Neural cell (in vitro differentiated cells): ENCODE results near the gene THAP4. TPM values are rescaled to one million over a fixed set of nuclear protein-coding genes. Genes with fewer than 3 reads are reported as not detected.

Experiments used
- H2AFZ ChIP-seq: fragments of 200-600, 300-800 bp; sonication (generic), shearing (Covaris generic); 2 replicates; pipeline ENCODE4 v1.6.0; 2014; ENCODE audit warnings: low read depth, mild to moderate bottlenecking, antibody characterized with exemption, low read length, moderate library complexity
- H3F3A ChIP-seq: fragments of 200-600 bp; shearing (Covaris generic); 2 replicates; pipeline ENCODE4 v1.6.1; 2016; ENCODE audit warnings: mild to moderate bottlenecking, moderate library complexity, mixed read lengths, antibody characterized with exemption, low read length; ENCODE audit not compliant: insufficient read depth, poor library complexity, severe bottlenecking
- H3K27ac ChIP-seq: fragments of 200-600, 300-800 bp; sonication (generic), shearing (Covaris generic); 2 replicates; pipeline ENCODE4 v1.5.1; 2014; ENCODE audit warnings: mild to moderate bottlenecking, low read length, moderate library complexity
- H3K27me3 ChIP-seq: fragments of 300-800, 200-600 bp; sonication (generic), shearing (Covaris generic); 2 replicates; pipeline ENCODE4 v1.6.0; 2014; ENCODE audit warnings: mild to moderate bottlenecking, low read depth, low read length, moderate library complexity; ENCODE audit not compliant: insufficient read depth
- H3K36me3 ChIP-seq: fragments of 300-800, 200-600 bp; sonication (generic), shearing (Covaris generic); 2 replicates; pipeline ENCODE4 v1.5.1; 2014; ENCODE audit warnings: mild to moderate bottlenecking, antibody characterized with exemption, low read length, moderate library complexity; ENCODE audit not compliant: insufficient read depth
- H3K4me2 ChIP-seq: fragments of 300-800, 200-600 bp; sonication (generic), shearing (Covaris generic); 2 replicates; pipeline ENCODE4 v1.6.0; 2014; ENCODE audit warnings: mild to moderate bottlenecking, low read length
- H3K4me3 ChIP-seq: fragments of 300-800, 200-600 bp; sonication (generic), shearing (Covaris generic); 2 replicates; pipeline ENCODE4 v1.5.1; 2014; ENCODE audit warnings: mild to moderate bottlenecking, low read length, moderate library complexity
- H3K79me2 ChIP-seq: fragments of 200-600 bp; shearing (Covaris generic); replicated peaks from 2 replicates; pipeline ENCODE4 v1.6.0; 2014; ENCODE audit warnings: mild to moderate bottlenecking, low read length, moderate library complexity; ENCODE audit not compliant: insufficient read depth
- H3K9ac ChIP-seq: fragments of 300-800, 200-600 bp; sonication (generic), shearing (Covaris generic); 2 replicates; pipeline ENCODE4 v1.6.1; 2016; ENCODE audit warnings: mild to moderate bottlenecking, low read length, mixed read lengths
- H3K9me2 ChIP-seq: fragments of 200-600 bp; shearing (Covaris generic); 2 replicates; pipeline ENCODE4 v1.6.1; 2016; ENCODE audit warnings: mild to moderate bottlenecking, low read length, mixed read lengths; ENCODE audit not compliant: insufficient read depth
- H3K9me3 ChIP-seq: fragments of 200-600, 300-800 bp; sonication (generic), shearing (Covaris generic); 2 replicates; pipeline ENCODE4 v1.6.1; 2016; ENCODE audit warnings: mild to moderate bottlenecking, mixed run types, low read length, moderate library complexity, mixed read lengths
- H4K20me1 ChIP-seq: fragments of 200-600 bp; shearing (Covaris generic); 2 replicates; pipeline ENCODE4 v1.6.1; 2016; ENCODE audit warnings: mild to moderate bottlenecking, mixed run types; ENCODE audit not compliant: insufficient read depth
- EP300 ChIP-seq: fragments of 450-650 bp; conservative IDR thresholded peaks from 2 replicates; pipeline ENCODE4 v1.6.1; 2014; ENCODE audit warnings: antibody characterized with exemption, mild to moderate bottlenecking, moderate library complexity; ENCODE audit not compliant: poor library complexity, severe bottlenecking
- EZH2 ChIP-seq: fragments of 200-600, 300-800 bp; shearing (Covaris generic), sonication (generic); IDR thresholded peaks from 2 replicates; pipeline ENCODE4 v1.6.1; 2014; ENCODE audit warnings: antibody characterized with exemption, low read length, borderline replicate concordance, mild to moderate bottlenecking; ENCODE audit not compliant: insufficient read depth, poor library complexity, severe bottlenecking
- MXI1 ChIP-seq: fragments of 450-650 bp; conservative IDR thresholded peaks from 2 replicates; pipeline ENCODE4 v1.6.1; 2014; ENCODE audit warnings: antibody characterized with exemption, mild to moderate bottlenecking; ENCODE audit not compliant: poor library complexity, severe bottlenecking
- POLR2AphosphoS5 ChIP-seq: IDR thresholded peaks from 2 replicates; pipeline ENCODE4 v1.6.1; 2012
- RAD21 ChIP-seq: fragments of 450-650 bp; conservative IDR thresholded peaks from 2 replicates; pipeline ENCODE4 v1.6.1; 2014; ENCODE audit warnings: antibody characterized with exemption, mild to moderate bottlenecking, moderate library complexity
- REST ChIP-seq: IDR thresholded peaks from 2 replicates; pipeline ENCODE4 v1.6.1; 2012; ENCODE audit warnings: borderline replicate concordance
- SMC3 ChIP-seq: fragments of 450-650 bp; conservative IDR thresholded peaks from 2 replicates; pipeline ENCODE4 v1.6.1; 2014; ENCODE audit warnings: antibody characterized with exemption, mild to moderate bottlenecking, moderate library complexity; ENCODE audit not compliant: poor library complexity
- TAF1 ChIP-seq: IDR thresholded peaks from 2 replicates; pipeline ENCODE4 v1.6.1; 2012; ENCODE audit warnings: low read depth
- polyA plus RNA-seq: library from polyadenylated mRNA; depleted of rRNA; stranded (reverse); fragments of >200 nt; gene quantifications from 2 replicates; pipeline ENCODE4 v1.2.3, GENCODE V29; 2014
- TF ChIP-seq, protein P1 (sequence below): fragments of 450-650 bp; IDR thresholded peaks from 2 replicates; pipeline ENCODE4 v1.5.1; 2014; ENCODE audit warnings: antibody characterized with exemption, mild to moderate bottlenecking, moderate library complexity; ENCODE audit not compliant: poor library complexity, severe bottlenecking

THAP4 gene
- polyA plus RNA-seq, 1 donor from 2014 or later: 30.8 TPM

DNA sequence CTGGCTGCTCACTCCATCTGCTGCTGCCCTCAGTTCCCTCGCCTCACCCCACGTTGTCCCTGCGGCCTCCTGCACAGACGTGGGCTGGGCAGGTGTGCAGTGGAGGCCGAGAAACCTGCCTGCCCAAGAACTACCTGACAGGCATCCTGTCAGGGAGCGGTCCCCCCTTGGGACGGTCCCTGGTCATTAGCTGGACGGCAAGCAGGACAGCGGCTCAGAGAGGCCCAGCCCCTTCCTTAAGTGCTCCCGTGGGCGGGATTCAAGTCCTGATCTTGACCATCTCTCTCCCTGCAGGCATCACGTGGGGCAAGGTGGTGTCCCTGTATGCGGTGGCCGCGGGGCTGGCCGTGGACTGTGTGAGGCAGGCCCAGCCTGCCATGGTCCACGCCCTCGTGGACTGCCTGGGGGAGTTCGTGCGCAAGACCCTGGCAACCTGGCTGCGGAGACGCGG is 67.1 kb downstream of the THAP4 start:
- Histone ChIP-seq H2AFZ (no peak overlapping the region), H3K79me2 (no peaks in the 10 kb centered on the region), H3K4me2 (no peak overlapping the region), H3K36me3 (no peaks in the 10 kb centered on the region), H4K20me1 (no peaks in the 10 kb centered on the region), H3K4me3 (no peak overlapping the region), H3K9me2 (no peaks in the 10 kb centered on the region), H3K27ac (no peak overlapping the region), H3F3A (no peaks in the 10 kb centered on the region), H3K9me3 (no peaks in the 10 kb centered on the region), H3K9ac (no peak overlapping the region), H3K27me3 (peaks cover 6% of the 10 kb centered on the region)
- no peak for TF ChIP-seq EP300

GRCh38 chr2:241568726-241569125 is 68.2 kb downstream of the THAP4 start:
- no peak for TF ChIP-seq TAF1
- TF ChIP-seq REST: no peak
- TF ChIP-seq, protein P1, sequence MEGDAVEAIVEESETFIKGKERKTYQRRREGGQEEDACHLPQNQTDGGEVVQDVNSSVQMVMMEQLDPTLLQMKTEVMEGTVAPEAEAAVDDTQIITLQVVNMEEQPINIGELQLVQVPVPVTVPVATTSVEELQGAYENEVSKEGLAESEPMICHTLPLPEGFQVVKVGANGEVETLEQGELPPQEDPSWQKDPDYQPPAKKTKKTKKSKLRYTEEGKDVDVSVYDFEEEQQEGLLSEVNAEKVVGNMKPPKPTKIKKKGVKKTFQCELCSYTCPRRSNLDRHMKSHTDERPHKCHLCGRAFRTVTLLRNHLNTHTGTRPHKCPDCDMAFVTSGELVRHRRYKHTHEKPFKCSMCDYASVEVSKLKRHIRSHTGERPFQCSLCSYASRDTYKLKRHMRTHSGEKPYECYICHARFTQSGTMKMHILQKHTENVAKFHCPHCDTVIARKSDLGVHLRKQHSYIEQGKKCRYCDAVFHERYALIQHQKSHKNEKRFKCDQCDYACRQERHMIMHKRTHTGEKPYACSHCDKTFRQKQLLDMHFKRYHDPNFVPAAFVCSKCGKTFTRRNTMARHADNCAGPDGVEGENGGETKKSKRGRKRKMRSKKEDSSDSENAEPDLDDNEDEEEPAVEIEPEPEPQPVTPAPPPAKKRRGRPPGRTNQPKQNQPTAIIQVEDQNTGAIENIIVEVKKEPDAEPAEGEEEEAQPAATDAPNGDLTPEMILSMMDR: no peak
- no peak for TF ChIP-seq SMC3
- TF ChIP-seq EP300: no peak
- no peak for TF ChIP-seq MXI1
- no peak for TF ChIP-seq RAD21
- TF ChIP-seq EZH2: no peak
- TF ChIP-seq POLR2AphosphoS5: no peak
- no peaks in the 10 kb centered on the region for H3K36me3 ChIP-seq
- no peaks in the 10 kb centered on the region for H3K79me2 ChIP-seq
- no peaks in the 10 kb centered on the region for H3F3A ChIP-seq
- H3K9ac ChIP-seq: no peak overlapping the region
- no peak overlapping the region for H2AFZ ChIP-seq
- peaks cover 6% of the 10 kb centered on the region for H3K27me3 ChIP-seq
- H3K4me3 ChIP-seq: no peak overlapping the region
- no peaks in the 10 kb centered on the region for H4K20me1 ChIP-seq
- no peaks in the 10 kb centered on the region for H3K9me3 ChIP-seq
- H3K27ac ChIP-seq: no peak overlapping the region
- H3K9me2 ChIP-seq: no peaks in the 10 kb centered on the region
- no peak overlapping the region for H3K4me2 ChIP-seq

- H3F3A ChIP-seq: no peaks in the 10 kb centered on the region
- no peak overlapping the region for H3K4me2 ChIP-seq
- no peaks in the 10 kb centered on the region for H4K20me1 ChIP-seq
- peaks cover 6% of the 10 kb centered on the region for H3K27me3 ChIP-seq
- TF ChIP-seq SMC3: no peak
- TF ChIP-seq EZH2: no peak
- TF ChIP-seq, protein P1: no peak
- no peak for TF ChIP-seq POLR2AphosphoS5
- TF ChIP-seq RAD21: no peak
- TF ChIP-seq EP300: no peak
- no peak for TF ChIP-seq TAF1
- no peak for TF ChIP-seq REST
- no peak for TF ChIP-seq MXI1
- H3K79me2 ChIP-seq: no peaks in the 10 kb centered on the region
- no peaks in the 10 kb centered on the region for H3K9me3 ChIP-seq
- H3K27ac ChIP-seq: no peak overlapping the region
- H3K9me2 ChIP-seq: no peaks in the 10 kb centered on the region
- H2AFZ ChIP-seq: no peak overlapping the region
- no peak overlapping the region for H3K9ac ChIP-seq
- H3K4me3 ChIP-seq: no peak overlapping the region
- no peaks in the 10 kb centered on the region for H3K36me3 ChIP-seq
These were observed 69.2 kb downstream of the THAP4 start for GRCh38 chr2:241567776-241568175.
